ENCODE measurements around the gene LTA4H. TPM values are rescaled to one million over a fixed set of nuclear protein-coding genes. Genes with fewer than 3 reads are reported as not detected.

The LTA4H gene
- total RNA-seq, 1 donor from 2014 or later = 67.6 TPM

DNA sequence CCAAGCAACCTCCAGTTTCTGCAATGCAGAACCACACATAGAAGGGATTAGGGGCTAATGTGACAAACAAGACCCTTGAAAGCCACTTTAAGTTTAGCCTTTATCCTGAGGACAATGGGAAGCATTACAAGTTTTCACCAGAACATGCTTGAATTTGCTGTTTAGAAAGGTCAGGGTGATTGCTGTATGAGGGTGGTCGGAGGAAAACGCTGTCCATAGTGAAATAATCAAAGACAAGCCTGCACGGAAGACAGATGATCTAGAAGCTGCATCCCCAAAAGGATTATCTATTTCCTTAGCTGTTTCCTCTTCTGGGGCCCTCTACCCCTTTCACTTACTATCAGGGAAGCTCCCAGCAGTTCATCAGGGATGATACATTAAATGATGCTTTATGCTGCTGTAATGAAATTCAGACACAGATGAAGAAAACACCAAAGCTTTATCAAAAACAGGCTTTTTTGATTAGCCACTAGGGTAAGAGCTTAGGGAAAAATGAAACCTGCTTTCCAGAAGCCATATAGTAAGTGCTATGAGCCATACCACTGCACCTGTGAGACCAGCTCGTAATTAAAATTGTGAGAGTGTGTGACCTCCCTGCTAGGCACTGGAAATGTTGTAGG is 45.8 kb downstream of the LTA4H start:
- H3K9ac ChIP-seq (ENCODE audit: low read length) = no peak overlapping the region
- no peaks in the 10 kb centered on the region for H3K9me3 ChIP-seq (ENCODE audit: insufficient read depth, low read depth, low read length)
- H3K4me1 Mint-ChIP-seq (ENCODE audit: low read depth, unreplicated experiment) = no peaks in the 10 kb centered on the region
- no peak for TF ChIP-seq EZH2 (IDR thresholded peaks at IDR 0.05; ENCODE audit: insufficient read depth, low read length)
- TF ChIP-seq, protein P1, sequence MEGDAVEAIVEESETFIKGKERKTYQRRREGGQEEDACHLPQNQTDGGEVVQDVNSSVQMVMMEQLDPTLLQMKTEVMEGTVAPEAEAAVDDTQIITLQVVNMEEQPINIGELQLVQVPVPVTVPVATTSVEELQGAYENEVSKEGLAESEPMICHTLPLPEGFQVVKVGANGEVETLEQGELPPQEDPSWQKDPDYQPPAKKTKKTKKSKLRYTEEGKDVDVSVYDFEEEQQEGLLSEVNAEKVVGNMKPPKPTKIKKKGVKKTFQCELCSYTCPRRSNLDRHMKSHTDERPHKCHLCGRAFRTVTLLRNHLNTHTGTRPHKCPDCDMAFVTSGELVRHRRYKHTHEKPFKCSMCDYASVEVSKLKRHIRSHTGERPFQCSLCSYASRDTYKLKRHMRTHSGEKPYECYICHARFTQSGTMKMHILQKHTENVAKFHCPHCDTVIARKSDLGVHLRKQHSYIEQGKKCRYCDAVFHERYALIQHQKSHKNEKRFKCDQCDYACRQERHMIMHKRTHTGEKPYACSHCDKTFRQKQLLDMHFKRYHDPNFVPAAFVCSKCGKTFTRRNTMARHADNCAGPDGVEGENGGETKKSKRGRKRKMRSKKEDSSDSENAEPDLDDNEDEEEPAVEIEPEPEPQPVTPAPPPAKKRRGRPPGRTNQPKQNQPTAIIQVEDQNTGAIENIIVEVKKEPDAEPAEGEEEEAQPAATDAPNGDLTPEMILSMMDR (IDR thresholded peaks at IDR 0.05; ENCODE audit: insufficient read depth, low read depth, low read length) = no peak
- no peak for DNase-seq (ENCODE audit: low read depth)
- H4K20me1 ChIP-seq (ENCODE audit: insufficient read depth, low read length) = no peaks in the 10 kb centered on the region
- peaks cover 4% of the 10 kb centered on the region for H3K27me3 ChIP-seq (ENCODE audit: insufficient read depth, low read length)
- no peak overlapping the region for H3K27ac Mint-ChIP-seq (ENCODE audit: unreplicated experiment)
- FAIRE-seq = no peak
- H3K4me3 ChIP-seq (ENCODE audit: insufficient read depth, low read depth, low read length) = no peak overlapping the region
- no peaks in the 10 kb centered on the region for H3K36me3 ChIP-seq (ENCODE audit: insufficient read depth, low read length)
- H3K27ac ChIP-seq (ENCODE audit: low read depth, low read length) = no peak overlapping the region
- peaks cover 3% of the 10 kb centered on the region for H3K36me3 Mint-ChIP-seq (ENCODE audit: low read depth, unreplicated experiment)
- H3K4me2 ChIP-seq (ENCODE audit: low read length) = no peak overlapping the region
- H3K27me3 Mint-ChIP-seq (ENCODE audit: low read depth, unreplicated experiment) = peaks cover 16% of the 10 kb centered on the region
- no peak overlapping the region for H2AFZ ChIP-seq (ENCODE audit: low read depth, low read length)
- no peaks in the 10 kb centered on the region for H3K9me3 Mint-ChIP-seq (ENCODE audit: unreplicated experiment)
- no peaks in the 10 kb centered on the region for H3K4me1 ChIP-seq (ENCODE audit: insufficient read depth, low read length)
- no peaks in the 10 kb centered on the region for H3K79me2 ChIP-seq (ENCODE audit: insufficient read depth, low read length)
- H3K4me3 Mint-ChIP-seq (ENCODE audit: unreplicated experiment) = no peak overlapping the region

DNA sequence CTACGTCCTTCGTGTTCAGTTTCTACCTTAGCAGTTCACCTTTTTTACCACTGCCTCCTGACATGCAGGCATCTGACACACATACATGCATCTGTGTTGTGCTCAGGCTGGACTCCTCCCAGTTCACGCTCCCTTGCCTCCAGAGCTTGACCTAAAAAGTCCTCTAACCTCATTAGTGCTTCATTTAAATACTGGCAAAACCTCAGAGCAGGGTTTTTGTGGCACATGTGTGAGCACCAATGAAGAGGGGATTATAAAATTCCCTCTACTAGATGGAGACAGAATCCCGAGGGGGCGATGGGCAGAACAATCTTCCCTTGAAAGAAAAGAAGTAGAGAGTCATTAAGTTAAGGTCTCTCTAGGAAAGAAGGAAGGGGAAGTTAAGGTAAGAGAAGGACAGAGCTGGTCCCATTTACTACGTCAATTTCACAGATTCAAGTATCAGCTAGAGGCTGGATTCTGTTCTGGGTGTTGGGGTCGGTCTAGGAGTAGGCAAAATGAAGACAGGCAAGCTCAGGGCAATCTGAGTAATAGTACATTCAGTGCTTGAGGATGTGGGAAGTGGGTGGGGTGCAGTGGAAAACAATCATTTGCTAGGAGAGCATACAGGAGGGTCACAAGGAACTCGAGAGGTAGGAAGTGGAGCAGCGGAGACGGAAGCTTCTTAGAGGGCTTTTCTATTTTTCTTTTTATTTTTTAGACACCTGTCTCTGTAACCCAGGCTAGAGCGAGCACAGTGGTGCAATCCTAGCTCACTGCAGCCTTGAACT is 46.7 kb downstream of the LTA4H start:
- no peaks in the 10 kb centered on the region for H3K79me2 ChIP-seq (ENCODE audit: insufficient read depth, low read length)
- Mint-ChIP-seq H3K4me1 (ENCODE audit: low read depth, unreplicated experiment) (no peaks in the 10 kb centered on the region), H3K36me3 (ENCODE audit: low read depth, unreplicated experiment) (peaks cover 3% of the 10 kb centered on the region), H3K9me3 (ENCODE audit: unreplicated experiment) (no peaks in the 10 kb centered on the region), H3K27me3 (ENCODE audit: low read depth, unreplicated experiment) (peaks cover 16% of the 10 kb centered on the region), H3K27ac (ENCODE audit: unreplicated experiment) (no peak overlapping the region), H3K4me3 (ENCODE audit: unreplicated experiment) (no peak overlapping the region)
- H3K9ac ChIP-seq (ENCODE audit: low read length) = no peak overlapping the region
- H4K20me1 ChIP-seq (ENCODE audit: insufficient read depth, low read length) = no peaks in the 10 kb centered on the region
- DNase-seq (ENCODE audit: low read depth) = no peak
- peaks cover 4% of the 10 kb centered on the region for H3K27me3 ChIP-seq (ENCODE audit: insufficient read depth, low read length)
- H2AFZ ChIP-seq (ENCODE audit: low read depth, low read length) = no peak overlapping the region
- no peak for FAIRE-seq
- no peak overlapping the region for H3K27ac ChIP-seq (ENCODE audit: low read depth, low read length)
- H3K9me3 ChIP-seq (ENCODE audit: insufficient read depth, low read depth, low read length) = no peaks in the 10 kb centered on the region
- H3K4me3 ChIP-seq (ENCODE audit: insufficient read depth, low read depth, low read length) = no peak overlapping the region
- no peaks in the 10 kb centered on the region for H3K4me1 ChIP-seq (ENCODE audit: insufficient read depth, low read length)
- no peak for TF ChIP-seq EZH2 (IDR thresholded peaks at IDR 0.05; ENCODE audit: insufficient read depth, low read length)
- TF ChIP-seq, protein P1 (IDR thresholded peaks at IDR 0.05; ENCODE audit: insufficient read depth, low read depth, low read length) = no peak
- no peak overlapping the region for H3K4me2 ChIP-seq (ENCODE audit: low read length)
- H3K36me3 ChIP-seq (ENCODE audit: insufficient read depth, low read length) = no peaks in the 10 kb centered on the region

Measured in astrocyte (in vitro differentiated cells and primary cell).